Measurements from ENCODE around the gene TPRKB.
A peak's percentile ranks its signal among the peaks of the same experiment; 100 is the strongest.
"Not testable (repeated sequence)": the region's sequence is repeated elsewhere in the genome, so short reads cannot be mapped to it uniquely, and the experiment has no call there.

The TPRKB gene

GRCh38 chr2:73698101-73698500 lies 39.0 kb downstream of the TPRKB start:
- no peak for DNase-seq

DNA sequence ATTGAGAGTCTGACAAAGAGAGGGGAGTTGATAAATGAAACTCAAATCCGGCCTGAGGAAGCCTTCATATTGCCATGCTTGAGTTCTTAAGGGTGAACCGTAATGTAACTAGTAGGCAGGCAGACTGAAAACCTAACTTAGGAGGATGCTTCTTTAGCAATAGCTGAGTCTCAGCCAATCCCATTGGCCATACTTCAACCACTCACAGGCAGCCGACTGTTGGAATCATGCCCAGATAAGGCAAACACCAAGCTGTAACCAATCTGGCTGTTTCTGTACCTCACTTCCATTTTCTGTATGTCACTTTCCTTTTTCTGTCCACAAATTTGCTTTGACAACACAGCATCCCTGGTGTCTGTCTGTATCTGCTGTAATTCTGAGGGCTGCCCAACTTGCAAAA lies 39.5 kb downstream of the TPRKB start:
- DNase-seq = no peak

- not testable (repeated sequence) for DNase-seq
Measured at GRCh38 chr2:73696985-73697384, 40.2 kb downstream of the TPRKB start.

GRCh38 chr2:73696521-73696920 lies 40.6 kb downstream of the TPRKB start:
- not testable (repeated sequence) for DNase-seq

DNA sequence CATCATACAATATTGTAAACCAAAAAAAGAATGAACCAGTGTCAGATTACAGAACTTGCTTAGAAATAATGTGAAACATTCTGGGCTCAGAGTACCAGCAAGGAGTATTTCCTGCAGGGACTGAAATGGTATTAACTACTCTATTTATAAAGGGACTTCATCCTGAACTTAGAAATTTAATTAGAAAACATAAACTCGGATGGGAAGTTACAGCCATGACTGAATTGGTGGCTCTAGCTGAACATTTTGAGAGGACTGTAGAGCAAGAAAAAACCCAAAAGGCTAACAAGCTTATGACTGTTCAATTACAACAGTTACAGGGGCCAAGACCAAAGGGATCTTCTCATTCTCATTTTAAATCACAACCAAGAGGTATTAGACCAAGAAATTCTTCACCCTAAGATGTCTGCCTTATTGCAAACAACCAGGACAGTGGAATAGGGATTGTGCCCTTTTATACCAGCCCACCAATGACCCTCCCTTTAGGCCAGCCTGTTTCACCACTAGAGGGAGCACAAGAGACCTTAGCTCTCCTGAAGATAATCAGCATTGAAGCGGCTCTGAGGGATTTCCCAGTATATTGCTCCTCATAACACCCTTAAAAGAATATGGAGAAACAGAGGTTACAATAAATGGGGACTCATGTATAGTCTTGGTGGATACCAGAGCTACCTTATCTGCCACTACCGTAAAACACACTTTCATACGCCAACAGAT lies 46.6 kb downstream of the TPRKB start:
- DNase-seq = peak; percentile 48

- DNase-seq = not testable (repeated sequence)
Measured at GRCh38 chr2:73688494-73688893, 48.7 kb downstream of the TPRKB start.

- no peak for DNase-seq
Measured at GRCh38 chr2:73685764-73686438, 51.2 kb downstream of the TPRKB start.

DNA sequence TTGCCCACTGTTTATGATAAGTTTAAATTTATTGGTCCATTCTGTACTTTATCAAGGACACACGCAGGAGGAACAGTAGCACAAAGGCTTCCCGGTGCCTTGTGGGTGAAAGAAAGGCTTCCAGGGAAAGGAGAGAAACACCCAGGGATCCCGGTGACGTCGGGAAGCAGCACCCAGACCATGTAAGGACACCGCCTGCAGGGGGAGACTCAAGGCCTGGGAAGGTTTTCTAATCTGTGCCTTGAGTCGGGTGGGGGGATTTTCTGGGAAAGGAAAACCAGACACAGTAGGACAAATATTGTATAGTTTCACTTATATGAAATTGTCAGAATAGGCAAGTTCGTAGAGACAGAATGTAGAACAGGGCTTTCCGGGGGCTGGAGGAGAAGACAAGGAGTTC lies 52.2 kb downstream of the TPRKB start:
- DNase-seq = not testable (repeated sequence)

DNA sequence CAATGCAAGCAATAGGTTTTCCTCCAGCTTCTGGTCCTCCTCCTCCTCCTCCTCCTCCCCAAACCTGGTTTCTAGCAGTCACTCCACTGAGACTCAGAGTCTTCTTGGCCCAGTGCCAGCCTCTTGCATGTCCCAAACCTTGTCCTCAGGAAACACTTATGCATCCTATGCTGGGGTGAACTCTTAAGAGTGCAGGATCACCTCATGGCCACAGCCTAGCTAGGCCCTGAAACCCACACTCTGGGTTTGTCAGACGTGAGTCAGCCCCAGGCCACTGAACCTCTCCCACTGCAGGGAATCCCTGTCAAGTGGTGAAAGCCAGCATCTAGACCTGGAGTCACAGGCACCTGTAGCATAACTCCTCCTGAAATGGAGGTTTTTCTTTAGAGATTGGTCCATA lies 52.8 kb downstream of the TPRKB start:
- DNase-seq = not testable (repeated sequence)

GRCh38 chr2:73679951-73680571 lies 57.1 kb downstream of the TPRKB start:
- peak; percentile 46 for DNase-seq
